Right renal pelvis (tissue), 4 donors: ENCODE measurements around the gene AGPAT2. TPM values are rescaled to one million over a fixed set of nuclear protein-coding genes. Genes with fewer than 3 reads are reported as not detected.

Source experiments
- DNase-seq, 4 donors: peaks; one replicate each; pipeline ENCODE4 v3.0.0-alpha.2; 2013; ENCODE audit warnings: low read depth in 4 of 4, low spot score in 3 of 4, missing footprints in 1 of 4
- polyA plus RNA-seq, 4 donors: library from polyadenylated mRNA; unstranded; fragments of 120-200 nt; gene quantifications; one replicate each; pipeline ENCODE4 v1.2.1, GENCODE V29; 2013; ENCODE audit not compliant: insufficient read length in 4 of 4

AGPAT2 gene
- polyA plus RNA-seq, 4 donors: 42.2 to 61.6 (median 43.2) TPM

DNA sequence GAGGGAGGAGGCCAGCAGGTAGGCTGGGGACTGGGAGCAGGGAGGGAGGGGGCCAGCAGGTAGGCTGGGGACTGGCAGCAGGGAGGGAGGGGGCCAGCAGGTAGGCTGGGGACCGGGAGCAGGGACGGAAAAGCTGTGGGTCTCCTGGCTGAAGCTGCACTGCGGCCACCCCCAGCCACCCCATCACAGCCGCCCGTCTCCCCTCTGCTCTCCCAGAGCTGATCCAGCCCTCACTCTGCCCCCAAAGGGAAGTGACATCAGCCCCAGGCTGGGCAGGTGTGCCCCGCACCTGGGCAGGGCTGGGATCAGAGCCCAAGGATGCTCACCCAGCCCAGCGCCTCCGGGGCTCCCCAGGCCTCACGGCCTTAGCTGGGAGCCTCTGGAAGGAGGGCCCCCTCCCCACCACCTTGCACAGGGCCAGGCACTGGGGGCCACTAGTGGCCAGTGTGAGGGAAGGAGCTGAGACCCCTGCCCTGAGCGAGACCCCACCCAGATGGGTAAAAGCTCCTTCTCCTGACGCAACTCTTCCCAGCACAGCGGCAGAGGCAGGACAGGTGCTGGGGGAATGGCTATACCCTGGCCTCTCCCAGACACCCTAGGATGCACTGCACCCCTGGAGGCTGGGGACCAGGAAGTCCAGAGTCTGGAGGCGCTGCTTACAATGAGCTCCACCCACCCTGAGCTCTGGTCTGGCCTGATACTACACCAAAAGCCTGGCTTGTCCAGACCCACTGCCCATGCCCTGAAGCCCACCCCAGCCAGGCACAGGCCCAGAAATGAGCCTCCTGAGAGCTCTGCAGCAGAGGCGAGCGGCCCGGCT, 11.6 kb downstream of the AGPAT2 start:
- no peak for DNase-seq

DNA sequence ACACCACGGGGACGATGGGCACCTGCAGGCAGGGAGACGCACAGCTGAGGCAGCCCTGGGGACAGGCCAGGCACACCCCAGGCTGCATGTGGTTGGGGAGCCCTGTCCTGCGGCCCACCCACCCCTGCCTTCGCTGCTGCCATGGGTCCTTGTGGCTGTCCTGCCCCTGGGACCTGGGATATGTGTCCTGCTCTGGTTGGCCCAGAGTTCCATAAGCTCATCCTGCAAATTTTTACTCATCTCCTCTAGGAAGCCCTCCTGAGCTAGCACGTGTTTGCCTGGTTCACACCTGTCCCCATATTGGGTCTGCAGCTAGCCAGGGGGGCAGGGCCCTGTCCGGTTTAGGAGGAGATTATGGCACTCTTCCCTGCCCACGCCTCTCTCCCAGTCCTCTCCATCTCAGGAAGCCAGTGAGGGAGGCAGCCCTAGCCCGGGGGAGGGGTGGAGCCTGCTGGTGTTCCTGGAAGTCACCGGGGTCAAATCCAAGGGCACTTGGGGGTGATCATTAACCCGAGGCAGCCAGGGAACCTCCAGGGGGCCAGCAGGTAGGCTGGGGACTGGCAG, 12.4 kb downstream of the AGPAT2 start:
- no peak for DNase-seq

DNA sequence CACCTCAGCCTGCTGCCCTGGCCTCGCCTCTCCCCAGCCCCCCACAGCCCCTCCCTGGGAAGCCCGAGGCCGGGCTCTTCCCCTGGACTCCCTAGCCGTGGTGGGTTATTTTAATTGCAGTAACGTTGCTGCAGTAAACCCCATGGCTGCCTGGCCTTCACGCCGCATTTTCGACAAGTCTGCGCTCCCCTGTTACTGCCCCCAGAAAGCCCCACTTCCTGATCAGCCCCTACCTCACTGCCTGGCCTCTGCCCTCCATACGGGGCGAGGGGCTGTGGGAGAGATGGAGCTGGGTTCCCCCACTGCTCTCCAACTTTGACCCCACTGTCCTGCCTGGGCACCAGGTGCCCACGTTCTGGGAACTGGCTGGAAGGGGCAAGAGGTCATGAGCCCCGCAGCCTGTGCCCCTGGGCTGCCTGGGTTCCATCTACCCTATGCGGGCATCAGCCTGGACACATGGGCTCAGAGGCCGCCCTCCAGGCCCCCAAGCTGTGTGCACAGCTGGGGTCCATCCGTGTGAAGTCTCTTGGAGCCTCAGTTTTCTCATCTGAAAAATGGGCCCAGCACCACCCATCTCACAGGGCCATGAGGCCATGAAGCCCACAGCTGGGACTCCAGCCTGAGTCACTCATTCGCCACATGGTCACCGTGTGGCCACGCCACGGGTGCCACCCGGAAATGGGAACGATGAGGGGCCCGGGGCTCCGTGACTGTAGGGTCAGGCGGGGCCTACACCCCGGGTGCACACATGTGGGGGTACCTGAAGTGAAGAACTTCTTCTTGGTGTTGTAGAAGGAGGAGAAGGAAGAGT, 13.1 kb downstream of the AGPAT2 start:
- DNase-seq: no peak

DNA sequence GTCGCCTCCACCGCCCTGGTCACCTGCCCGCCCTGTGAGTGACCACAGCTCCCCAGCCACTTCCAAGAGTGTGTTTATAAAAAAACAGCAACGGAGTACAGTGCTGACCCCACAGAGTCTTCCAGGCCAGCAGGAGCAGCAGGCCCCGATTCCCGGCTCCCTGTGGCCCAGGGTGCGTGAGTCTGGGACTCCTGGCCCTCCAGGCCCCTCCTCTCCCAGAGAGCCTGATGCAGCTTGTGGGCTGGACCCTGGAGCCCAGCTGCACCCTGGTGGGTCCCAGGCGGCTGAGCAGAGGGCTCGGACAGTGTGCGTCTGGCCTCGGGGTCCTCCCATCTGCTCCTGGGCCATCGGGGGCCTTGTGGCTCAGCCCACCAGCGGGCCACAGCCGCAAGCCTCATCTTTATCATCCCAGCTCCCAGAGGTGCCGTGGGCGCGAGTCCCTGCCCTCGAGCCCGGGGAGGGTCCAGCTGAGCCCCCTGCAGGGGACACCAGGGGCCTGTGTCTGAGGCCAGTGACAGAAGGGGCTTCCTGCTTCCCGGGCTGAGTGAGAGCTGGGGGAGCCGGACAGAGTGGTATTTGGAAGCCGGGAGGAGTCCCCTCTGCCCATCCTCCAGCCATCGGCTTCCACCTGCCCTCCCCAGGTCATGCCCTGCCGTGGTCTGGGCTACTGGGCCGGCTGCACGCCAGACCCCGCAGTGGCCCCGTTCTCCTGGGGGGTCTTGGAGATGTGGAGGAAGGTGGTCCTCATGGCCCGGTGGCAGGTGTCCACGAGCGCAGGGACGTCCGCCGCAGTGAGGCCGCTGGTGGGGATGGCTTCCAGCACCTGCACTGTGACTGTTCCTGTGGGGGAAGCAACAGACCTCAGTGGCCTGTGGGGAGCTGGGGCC, 13.9 kb downstream of the AGPAT2 start:
- DNase-seq: no peak

DNA sequence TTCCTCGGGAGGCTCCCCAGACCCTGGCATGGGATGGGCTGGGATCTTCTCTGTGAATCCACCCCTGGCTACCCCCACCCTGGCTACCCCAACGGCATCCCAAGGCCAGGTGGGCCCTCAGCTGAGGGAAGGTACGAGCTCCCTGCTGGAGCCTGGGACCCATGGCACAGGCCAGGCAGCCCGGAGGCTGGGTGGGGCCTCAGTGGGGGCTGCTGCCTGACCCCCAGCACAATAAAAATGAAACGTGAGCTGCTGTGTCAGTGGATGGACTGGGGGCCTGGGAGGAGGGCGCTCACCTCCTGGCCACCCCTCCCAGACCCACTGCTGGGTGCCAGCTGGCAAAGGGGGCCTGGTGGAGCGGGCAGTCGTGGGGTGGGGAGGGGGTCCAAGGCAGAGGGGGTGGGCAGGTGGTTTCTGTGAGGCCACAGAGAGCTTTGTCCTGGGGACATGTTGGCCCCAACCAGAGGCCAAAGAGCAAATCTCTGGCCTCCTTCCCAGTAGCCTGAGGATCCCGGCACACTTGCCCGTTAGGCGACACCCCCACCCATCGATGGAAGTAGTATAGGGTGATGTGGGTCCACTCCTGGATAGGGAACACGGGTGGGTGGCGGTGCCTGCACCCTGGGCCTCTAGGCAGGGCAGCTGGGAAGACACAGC, 14.7 kb downstream of the AGPAT2 start:
- no peak for DNase-seq

DNA sequence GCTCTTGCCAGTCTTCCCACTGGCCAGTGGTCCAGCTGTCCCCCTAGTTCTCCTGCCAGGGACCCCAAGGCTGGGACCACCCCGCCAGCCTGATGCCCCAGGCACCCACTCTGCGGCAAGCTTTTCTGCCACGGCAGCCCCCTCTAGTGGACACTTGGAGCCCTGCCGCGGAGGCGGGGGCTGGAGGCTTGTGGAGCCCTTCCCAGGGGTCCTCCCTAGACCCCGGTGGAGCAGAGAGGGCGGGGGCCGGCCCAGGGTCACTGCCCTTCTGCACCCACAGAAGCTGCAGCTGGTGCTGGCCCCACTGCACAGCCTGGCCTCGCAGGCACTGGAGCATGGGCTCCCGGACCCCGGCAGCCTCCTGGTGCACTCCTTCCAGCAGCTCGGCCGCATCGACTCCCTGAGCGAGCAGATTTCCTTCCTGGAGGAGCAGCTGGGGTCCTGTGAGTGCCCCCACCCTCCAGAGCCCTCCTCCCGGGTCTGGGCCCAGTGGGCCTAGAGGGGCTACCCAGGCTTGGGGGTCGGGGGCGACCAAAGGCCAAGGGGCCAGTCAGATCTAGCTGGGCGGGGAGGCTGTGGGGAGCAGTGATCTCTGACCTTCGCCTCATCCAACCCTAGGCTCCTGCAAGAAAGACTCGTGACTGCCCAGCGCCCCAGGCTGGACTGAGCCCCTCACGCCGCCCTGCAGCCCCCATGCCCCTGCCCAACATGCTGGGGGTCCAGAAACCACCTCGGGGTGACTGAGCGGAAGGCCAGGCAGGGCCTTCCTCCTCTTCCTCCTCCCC, 15.4 kb downstream of the AGPAT2 start:
- no peak for DNase-seq

DNA sequence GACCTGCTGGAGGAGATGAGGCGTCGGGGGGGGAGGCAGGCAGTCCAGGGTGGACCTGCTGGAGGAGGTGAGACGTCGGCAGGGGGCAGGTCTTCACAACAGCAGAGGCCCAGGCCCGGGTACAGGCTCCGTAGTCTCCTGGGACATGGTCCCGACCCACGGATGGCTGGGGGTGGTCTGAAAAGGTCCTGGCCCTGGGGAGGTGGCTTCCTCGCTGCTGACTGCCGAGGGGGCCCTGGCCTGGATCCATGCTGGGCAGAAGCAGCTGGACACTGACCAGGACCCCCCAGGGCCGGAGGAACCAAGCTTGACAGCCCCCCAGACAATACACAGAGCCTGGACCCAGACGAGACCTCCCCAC, 16.0 kb downstream of the AGPAT2 start:
- no peak for DNase-seq

DNA sequence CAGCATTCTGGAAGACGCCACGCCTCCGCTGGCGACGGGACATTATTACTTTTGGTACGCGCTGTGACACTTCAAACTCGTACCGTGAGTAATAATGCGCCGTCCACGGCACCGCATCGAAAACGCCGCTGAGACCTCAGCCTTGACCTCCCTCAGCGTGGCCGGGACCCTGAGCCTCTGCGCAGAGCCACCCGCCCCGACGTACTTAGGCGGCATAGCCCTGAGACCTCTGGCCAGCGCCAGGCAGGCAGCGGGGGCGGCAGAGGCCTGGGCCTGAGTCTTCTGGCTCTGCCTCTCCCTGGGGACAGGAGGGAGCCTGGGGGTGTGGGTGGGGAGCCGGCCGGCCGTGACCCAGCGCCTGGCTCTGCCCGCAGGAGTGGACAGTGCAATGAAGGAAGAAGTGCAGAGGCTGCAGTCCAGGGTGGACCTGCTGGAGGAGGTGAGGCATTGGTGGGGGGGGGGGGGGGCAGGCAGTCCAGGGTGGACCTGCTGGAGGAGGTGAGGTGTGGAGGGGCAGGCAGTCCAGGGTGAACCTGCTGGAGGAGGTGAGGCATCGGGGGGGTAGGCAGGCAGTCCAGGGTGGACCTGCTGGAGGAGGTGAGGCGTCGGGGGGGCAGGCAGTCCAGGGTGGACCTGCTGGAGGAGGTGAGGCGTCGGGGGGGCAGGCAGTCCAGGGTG, 16.5 kb downstream of the AGPAT2 start:
- no peak for DNase-seq

DNA sequence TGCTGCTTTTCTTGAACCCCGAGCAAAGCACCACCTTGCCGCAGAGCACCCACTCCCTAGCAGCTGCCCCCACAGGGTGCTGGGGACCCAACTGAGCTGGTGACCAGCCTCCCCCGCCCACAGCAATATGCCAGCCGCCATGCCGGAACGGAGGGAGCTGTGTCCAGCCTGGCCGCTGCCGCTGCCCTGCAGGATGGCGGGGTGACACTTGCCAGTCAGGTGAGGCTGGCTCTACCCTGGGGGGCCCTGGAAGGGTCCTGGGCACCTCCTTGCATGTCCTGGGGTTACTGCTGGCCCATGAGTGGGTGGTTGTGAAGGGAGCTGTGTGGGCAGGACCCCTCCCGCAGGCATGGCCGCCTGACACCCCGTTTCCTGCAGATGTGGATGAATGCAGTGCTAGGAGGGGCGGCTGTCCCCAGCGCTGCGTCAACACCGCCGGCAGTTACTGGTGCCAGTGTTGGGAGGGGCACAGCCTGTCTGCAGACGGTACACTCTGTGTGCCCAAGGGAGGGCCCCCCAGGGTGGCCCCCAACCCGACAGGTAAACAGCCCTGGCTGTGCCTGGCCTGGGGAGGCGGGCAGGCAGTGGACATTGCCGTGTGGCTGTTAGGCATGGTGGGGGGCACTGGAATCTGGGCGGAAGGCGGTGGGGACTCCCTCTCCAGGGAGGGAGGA, 17.3 kb downstream of the AGPAT2 start:
- no peak for DNase-seq

DNA sequence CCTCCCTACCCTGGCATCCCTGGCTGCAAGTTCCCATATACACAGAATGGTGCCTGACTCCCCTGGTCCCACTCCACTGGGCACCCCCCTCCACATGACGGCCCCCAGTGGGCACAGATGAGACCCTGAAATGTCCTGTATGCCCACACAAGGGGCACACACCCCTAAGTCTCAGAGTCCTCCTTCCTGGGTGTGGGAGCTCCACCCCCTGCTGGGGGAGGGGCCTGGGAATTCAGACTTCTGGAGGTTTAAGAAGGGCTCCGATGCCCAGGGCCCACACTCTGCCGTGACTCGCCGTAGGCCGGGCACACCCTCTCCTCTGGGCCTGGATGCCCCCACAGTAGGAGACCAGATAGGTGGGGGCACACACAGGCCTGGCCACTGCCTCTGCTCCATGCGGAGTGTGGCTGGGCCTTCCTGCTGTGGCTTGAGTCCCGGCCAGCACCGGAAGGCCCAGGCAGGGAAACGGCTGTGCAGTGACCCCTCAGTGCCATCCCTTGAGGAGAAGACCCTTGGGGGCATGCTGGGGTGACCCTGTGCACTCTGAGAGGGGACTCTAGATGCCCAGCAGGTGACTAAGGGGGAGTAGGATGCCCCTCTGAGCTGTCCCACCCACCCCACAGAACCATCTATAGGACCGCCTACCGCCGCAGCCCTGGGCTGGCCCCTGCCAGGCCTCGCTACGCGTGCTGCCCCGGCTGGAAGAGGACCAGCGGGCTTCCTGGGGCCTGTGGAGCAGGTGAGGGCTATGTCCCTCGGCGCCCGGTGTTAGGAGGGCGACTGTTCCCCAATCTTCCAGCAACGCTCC, 18.1 kb downstream of the AGPAT2 start:
- DNase-seq: no peak

DNA sequence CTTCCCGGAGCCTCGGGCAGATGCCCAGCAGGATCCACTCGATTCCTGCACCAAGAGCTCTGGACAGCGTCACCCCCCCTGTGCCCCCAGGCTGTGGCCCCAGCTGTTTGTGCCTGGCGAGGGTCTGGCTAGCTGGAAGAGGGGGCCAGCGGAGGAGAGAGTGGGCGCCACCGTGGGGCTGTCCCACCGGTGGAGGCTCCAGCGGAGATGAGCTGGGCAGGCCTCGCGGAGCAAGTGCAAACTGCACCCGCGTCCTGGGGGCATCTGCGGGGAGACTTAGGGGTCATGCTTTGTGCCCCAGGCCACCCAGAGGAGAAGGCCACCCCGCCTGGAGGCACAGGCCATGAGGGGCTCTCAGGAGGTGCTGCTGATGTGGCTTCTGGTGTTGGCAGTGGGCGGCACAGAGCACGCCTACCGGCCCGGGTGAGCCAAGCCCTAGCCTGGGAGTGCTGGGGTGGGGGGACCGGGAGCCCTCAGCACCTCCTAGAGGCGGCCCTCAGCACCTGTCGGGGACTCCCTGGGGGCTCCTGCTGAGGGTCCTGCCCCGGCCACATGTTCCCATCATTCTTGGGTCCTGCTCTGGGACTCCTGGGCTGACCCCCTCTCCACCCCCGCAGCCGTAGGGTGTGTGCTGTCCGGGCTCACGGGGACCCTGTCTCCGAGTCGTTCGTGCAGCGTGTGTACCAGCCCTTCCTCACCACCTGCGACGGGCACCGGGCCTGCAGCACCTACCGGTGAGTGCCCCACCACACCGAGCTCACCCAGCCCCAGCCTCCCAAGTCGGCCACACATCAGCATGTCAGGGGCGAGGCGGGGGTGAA, 19.1 kb downstream of the AGPAT2 start:
- DNase-seq: no peak

DNA sequence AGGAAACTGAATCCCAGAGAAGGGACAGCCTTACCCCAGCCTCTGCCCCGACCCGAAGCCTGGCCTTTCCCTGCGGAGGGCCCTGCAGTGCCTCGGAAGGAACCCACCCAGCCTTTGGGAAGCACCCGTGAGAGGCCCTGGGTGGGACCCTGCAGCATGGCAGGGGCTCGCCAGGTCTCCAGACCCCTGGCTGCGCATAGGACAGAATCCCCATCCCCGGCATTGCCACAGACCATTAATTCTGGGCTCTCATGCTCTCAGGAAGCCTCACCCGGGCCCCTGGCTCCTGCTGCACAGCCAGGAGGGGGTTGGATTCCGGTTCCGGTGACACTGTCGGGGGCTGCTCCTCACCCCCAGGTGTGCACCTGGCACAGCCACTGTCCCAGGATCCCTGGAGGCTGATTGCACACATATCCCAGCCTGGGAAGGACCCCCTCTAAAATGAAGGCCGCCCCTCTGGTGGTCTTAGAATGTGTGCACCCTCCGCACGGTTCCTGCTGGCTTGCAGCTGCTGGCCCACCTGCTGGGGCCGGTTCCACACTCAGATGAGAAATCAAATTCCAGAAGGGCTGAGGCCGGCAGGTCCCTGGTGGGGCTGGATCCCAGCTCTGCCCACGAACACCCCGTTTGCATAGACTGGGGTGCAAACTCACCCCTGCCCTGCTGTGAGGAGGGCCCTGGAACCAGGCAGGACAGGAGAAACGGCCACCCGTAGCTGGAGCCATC, 19.9 kb downstream of the AGPAT2 start:
- DNase-seq: no peak

DNA sequence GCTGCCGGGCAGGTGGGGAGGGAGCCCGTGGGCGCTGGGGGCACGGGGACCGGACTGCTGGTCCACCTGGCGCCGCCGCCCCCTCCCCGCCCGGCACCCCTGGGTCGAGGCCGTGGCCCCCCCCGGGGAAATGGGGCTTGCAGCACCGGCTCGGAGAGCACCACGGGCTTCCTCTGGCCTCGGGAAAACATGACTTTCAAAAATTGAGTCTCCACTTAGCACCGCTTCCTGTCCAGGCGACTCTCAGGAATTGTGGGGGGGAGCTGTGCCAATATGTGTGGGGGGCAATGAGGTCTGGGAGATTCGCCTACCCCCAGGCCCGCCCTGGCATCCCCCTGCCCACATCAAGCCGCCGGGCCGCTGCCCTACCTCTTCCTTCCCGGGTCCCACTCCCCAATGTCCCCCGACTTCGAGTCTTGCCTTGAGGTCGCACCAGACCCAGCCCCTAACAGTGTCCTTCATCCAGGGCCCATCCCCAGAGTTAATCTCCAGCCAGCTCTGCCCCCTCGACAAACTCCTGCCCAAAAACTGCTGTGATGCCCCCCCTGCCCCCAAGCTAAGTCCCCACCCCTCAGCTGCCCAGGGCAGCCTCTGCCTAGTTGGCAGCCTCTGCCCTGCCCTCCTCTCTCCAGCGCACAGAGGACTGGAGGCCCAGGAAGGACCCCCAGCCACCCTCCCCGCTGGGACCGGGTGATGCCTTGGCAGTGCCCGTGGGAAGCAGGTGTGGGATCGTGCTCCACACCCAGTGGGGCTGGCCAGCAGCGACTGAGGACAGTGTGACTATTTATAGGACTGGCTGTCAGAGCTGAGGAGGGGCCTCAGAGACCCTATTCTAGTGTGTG, 20.7 kb downstream of the AGPAT2 start:
- no peak for DNase-seq

DNA sequence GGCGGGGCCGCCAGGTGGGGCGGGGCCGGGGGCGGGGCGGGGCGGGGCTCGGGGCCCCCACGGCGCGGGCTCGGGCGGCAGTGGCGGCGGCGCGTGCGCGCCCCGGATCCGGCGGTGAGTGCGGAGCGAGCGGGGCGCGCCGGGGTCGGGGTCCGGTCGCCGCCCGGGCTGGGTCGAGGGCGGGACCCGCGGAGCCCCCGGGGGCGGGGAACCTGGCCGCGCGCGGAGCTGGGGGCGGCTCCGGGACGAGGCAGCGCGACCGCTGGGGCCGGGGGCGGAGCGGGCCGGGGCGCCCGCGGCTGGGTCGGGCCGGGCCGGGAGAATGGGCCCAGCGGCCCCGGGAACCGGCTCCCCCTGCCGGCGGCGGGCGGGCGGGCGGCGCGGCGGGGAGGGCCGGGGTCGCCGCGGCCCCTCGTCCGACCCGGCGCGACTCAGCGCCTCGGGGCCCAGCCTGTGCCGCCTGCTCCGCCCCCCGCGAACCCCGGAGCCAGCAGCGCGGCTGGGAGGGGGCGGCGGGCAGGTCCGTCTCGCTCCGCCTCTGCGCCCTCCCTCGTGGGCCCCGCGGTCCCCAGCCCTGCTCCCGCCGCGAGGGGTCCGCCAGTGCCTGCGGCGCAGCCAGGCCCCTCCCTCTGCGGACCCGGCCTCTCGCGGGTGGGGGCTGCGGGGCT, 21.4 kb downstream of the AGPAT2 start:
- DNase-seq: no peak
